Measurements from ENCODE around the gene PLCH1. TPM values are rescaled to one million over a fixed set of nuclear protein-coding genes. Genes with fewer than 3 reads are reported as not detected.

PLCH1 gene
- total and polyA plus RNA-seq, 10 of the 15 experiments (the other 5 are each of a cell fraction or from before 2014, with no cell fraction given), result 0.03 to 0.22 (median 0.04) TPM; not detected in 5

- Histone ChIP-seq H3K4me2 (ENCODE audit: control insufficient read depth, insufficient read depth) (no peak overlapping the region), H3K4me1 (ENCODE audit: control insufficient read depth, insufficient read depth, low read length) (no peaks in the 10 kb centered on the region), H2AFZ (ENCODE audit: control insufficient read depth, low read depth, low read length) (no peak overlapping the region), H3K36me3 (ENCODE audit: control insufficient read depth in 2 of 2, insufficient read depth in 2 of 2, low read length in 1 of 2) (no peaks in the 10 kb centered on the region), H3K79me2 (ENCODE audit: control insufficient read depth, insufficient read depth, low read length) (no peaks in the 10 kb centered on the region), H3K4me3 (no peak overlapping the region), H3K27ac (ENCODE audit: control insufficient read depth, insufficient read depth) (no peak overlapping the region), H3K9ac (ENCODE audit: control insufficient read depth, insufficient read depth, low read length) (no peak overlapping the region), H3K9me3 (replicated peaks; ENCODE audit: control insufficient read depth, insufficient read depth, low read length) (no peaks in the 10 kb centered on the region), H3K27me3 (replicated peaks in 1 of 2; ENCODE audit: control insufficient read depth in 2 of 2, insufficient read depth in 2 of 2, low read length in 1 of 2) (no peaks in the 10 kb centered on the region), H4K20me1 (ENCODE audit: control insufficient read depth, insufficient read depth) (no peaks in the 10 kb centered on the region)
- no TSS peak for BruUV-seq (replicated peaks)
- FAIRE-seq, result no peak
- in situ Hi-C loops (cut with MboI) (no loop called here), intact Hi-C loops (cut with micrococcal nuclease; ENCODE audit: unreplicated experiment) (no loop called here)
- no peak for ATAC-seq
- CTCF ChIA-PET, result interaction anchor here (1.5 kb wide), 1 partner anchor 9 kb away, joined by 4 read pairs; no protein-coding TSS in a partner anchor
- POLR2A ChIA-PET, result no interaction called here
- DNase-seq (ENCODE audit: low read depth, low spot score), result no peak
- RAD21 ChIA-PET (ENCODE audit: unreplicated experiment), result no interaction called here
- SMC1A ChIA-PET (ENCODE audit: uncharacterized antibody, unreplicated experiment), result no interaction called here
- no peak for TF ChIP-seq SREBF2 (IDR thresholded peaks at IDR 0.05; ENCODE audit: low read length)
- TF ChIP-seq MAX (IDR thresholded peaks at IDR 0.05; ENCODE audit: low read depth, low read length), result no peak
- TF ChIP-seq YY1 (IDR thresholded peaks at IDR 0.05; ENCODE audit: low read depth, low read length), result no peak
- TF ChIP-seq BMI1 (IDR thresholded peaks at IDR 0.05; ENCODE audit: borderline replicate concordance), result no peak
- no peak for TF ChIP-seq NFIC (IDR thresholded peaks at IDR 0.05; ENCODE audit: low read depth, low read length)
- TF ChIP-seq SUZ12 (IDR thresholded peaks at IDR 0.05; ENCODE audit: unreplicated experiment), result no peak
- no peak for TF ChIP-seq REST (IDR thresholded peaks at IDR 0.05; ENCODE audit: low read depth, low read length)
- TF ChIP-seq E2F4 (IDR thresholded peaks at IDR 0.05; ENCODE audit: low read depth, low read length), result no peak
- TF ChIP-seq MEF2A (IDR thresholded peaks at IDR 0.05; ENCODE audit: insufficient read depth, low read depth, low read length), result no peak
- TF ChIP-seq PBX3 (IDR thresholded peaks at IDR 0.05; ENCODE audit: insufficient replicate concordance, low read depth, low read length), result no peak
- no peak for TF ChIP-seq KAT2A (conservative IDR thresholded peaks at IDR 0.05; ENCODE audit: control insufficient read depth, low read depth, low read length)
- TF ChIP-seq TBL1XR1 (IDR thresholded peaks at IDR 0.05; ENCODE audit: low read depth, low read length), result no peak
- TF ChIP-seq YBX1 (IDR thresholded peaks at IDR 0.05), result no peak
- no peak for TF ChIP-seq EED (IDR thresholded peaks at IDR 0.05; ENCODE audit: low read depth)
- no peak for TF ChIP-seq STAT3 (IDR thresholded peaks at IDR 0.05; ENCODE audit: low read depth, low read length)
- 21% methylated on average over 3 of the region's 3 CpGs for WGBS (ENCODE audit: insufficient coverage, insufficient replicate concordance, low lambda C conversion rate, missing lambda C conversion rate)
Measured at GRCh38 chr3:155651489-155652218, 93.2 kb downstream of the PLCH1 start.
